SU-DHL-6 (cell line): Measurements from ENCODE around the gene NBPF3.
"Not testable (repeated sequence)": the region's sequence is repeated elsewhere in the genome, so short reads cannot be mapped to it uniquely, and the experiment has no call there.

ENCODE experiments used
- H2AFZ ChIP-seq: fragments of 200-600 bp; sonication (generic); 2 replicates; pipeline ENCODE4 v1.6.1; 2014; ENCODE audit warnings: low read depth, mild to moderate bottlenecking, moderate library complexity, mixed read lengths, antibody characterized with exemption, low read length; ENCODE audit not compliant: severe bottlenecking
- H3F3A ChIP-seq: fragments of 200-600 bp; shearing (Covaris generic); 2 replicates; pipeline ENCODE4 v1.6.0; 2016; ENCODE audit warnings: antibody characterized with exemption, mild to moderate bottlenecking; ENCODE audit not compliant: insufficient read depth
- H3K27ac ChIP-seq: fragments of 200-600 bp; sonication (generic); 2 replicates; pipeline ENCODE4 v1.5.1; 2016; ENCODE audit warnings: low read depth, mild to moderate bottlenecking, low read length, moderate library complexity, mixed read lengths
- H3K27me3 ChIP-seq: fragments of 200-600 bp; sonication (generic), shearing (Covaris generic); 2 replicates; pipeline ENCODE4 v1.6.0; 2014; ENCODE audit warnings: mild to moderate bottlenecking, low read length
- H3K36me3 ChIP-seq: fragments of 200-600 bp; sonication (generic); 2 replicates; pipeline ENCODE4 v1.6.1; 2014; ENCODE audit warnings: mild to moderate bottlenecking, low read length, mixed read lengths
- H3K4me2 ChIP-seq: fragments of 300-600, 200-600 bp; shearing (Covaris generic), sonication (generic); 2 replicates; pipeline ENCODE4 v1.6.0; 2014; ENCODE audit warnings: low read length, low read depth, mild to moderate bottlenecking; ENCODE audit not compliant: poor library complexity, severe bottlenecking
- H3K4me3 ChIP-seq: fragments of 200-600 bp; sonication (generic); 2 replicates; pipeline ENCODE4 v1.5.1; 2014; ENCODE audit warnings: antibody characterized with exemption, low read length, mild to moderate bottlenecking, mixed read lengths; ENCODE audit not compliant: insufficient read depth, poor library complexity, severe bottlenecking
- H3K79me2 ChIP-seq: fragments of 200-600 bp; sonication (generic); 2 replicates; pipeline ENCODE4 v1.6.1; 2014; ENCODE audit warnings: mild to moderate bottlenecking, low read length, moderate library complexity; ENCODE audit not compliant: insufficient read depth
- H3K9ac ChIP-seq: fragments of 200-600 bp; sonication (generic); 2 replicates; pipeline ENCODE4 v1.7.0; 2014; ENCODE audit warnings: mild to moderate bottlenecking, low read length
- H3K9me2 ChIP-seq: fragments of 200-600 bp; sonication (generic); replicated peaks from 2 replicates; pipeline ENCODE4 v1.6.1; 2014; ENCODE audit warnings: low read length; ENCODE audit not compliant: insufficient read depth
- H3K9me3 ChIP-seq: fragments of 200-600 bp; sonication (generic); 2 replicates; pipeline ENCODE4 v1.6.1; 2014; ENCODE audit warnings: low read length, mixed read lengths; ENCODE audit not compliant: insufficient read depth
- H4K20me1 ChIP-seq: fragments of 200-600 bp; sonication (generic); 2 replicates; pipeline ENCODE4 v1.6.1; 2014; ENCODE audit warnings: low read depth, mild to moderate bottlenecking, antibody characterized with exemption, low read length, moderate library complexity, mixed read lengths
- EZH2phosphoT487 ChIP-seq: fragments of 200-600 bp; sonication (generic), shearing (Covaris generic); conservative IDR thresholded peaks from 2 replicates; pipeline ENCODE4 v1.6.1; 2018; ENCODE audit warnings: mild to moderate bottlenecking, antibody characterized with exemption, low read length, moderate library complexity, mixed read lengths
- TF ChIP-seq, protein P1 (sequence below): fragments of 200-600 bp; sonication (generic); IDR thresholded peaks from one replicate; pipeline ENCODE4 v1.5.1; 2017; ENCODE audit warnings: antibody characterized with exemption, mild to moderate bottlenecking, low read length, moderate library complexity; ENCODE audit not compliant: insufficient read depth, poor library complexity, severe bottlenecking

Gene NBPF3

DNA sequence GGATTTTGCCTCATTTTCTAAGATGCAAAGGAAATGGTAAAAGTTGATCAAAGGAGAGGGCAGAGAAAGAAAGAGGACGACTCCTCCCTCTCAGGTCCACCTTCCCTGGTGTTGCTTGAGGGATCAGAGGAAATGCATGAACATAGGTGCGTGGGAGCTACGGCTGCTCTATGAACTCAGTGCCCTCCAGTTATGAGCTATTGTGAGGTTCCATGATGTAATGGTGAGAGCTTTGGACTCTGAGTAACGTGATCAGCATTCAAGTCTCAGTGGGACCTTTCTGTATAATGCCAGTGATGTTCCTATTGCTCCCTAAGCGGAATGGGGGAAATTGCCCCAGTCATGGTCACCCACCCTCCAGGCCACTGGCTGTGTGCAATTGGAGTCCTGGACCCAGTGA lies 25.9 kb upstream of the NBPF3 start:
- Histone ChIP-seq H3K36me3 (no peaks in the 10 kb centered on the region), H3K9me3 (no peaks in the 10 kb centered on the region)

DNA sequence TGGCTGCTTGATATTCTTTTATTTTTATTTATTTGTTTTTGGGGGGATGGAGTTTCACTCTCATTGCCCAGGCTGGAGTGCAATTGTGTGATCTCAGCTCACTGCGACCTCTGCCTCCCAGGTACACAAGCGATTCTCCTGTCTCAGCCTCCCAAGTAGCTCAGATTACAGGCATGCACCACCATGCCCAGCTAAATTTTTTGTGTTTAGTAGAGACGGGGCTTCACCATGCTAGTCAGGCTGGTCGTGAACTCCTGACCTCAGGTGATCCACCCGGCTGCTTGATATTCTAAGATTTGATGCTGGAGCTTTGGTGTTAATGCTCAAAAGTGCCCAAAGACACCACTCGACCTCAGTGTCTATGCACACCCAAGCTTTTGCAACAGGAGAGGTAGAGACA lies 19.6 kb upstream of the NBPF3 start:
- H3K79me2 ChIP-seq, H2AFZ ChIP-seq, H3K27ac ChIP-seq, H3K9me3 ChIP-seq, H3F3A ChIP-seq, H3K9me2 ChIP-seq, H3K36me3 ChIP-seq, H4K20me1 ChIP-seq, H3K4me2 ChIP-seq, H3K27me3 ChIP-seq, H3K4me3 ChIP-seq, H3K9ac ChIP-seq: not testable (repeated sequence)

More for the DNA sequence above, 25.9 kb upstream of the NBPF3 start:
- Histone ChIP-seq H3K9ac (no peak overlapping the region), H2AFZ (no peak overlapping the region), H3K27ac (no peak overlapping the region), H3K4me2 (no peak overlapping the region), H3K9me2 (no peaks in the 10 kb centered on the region), H3K79me2 (no peaks in the 10 kb centered on the region), H3K4me3 (no peak overlapping the region), H4K20me1 (no peaks in the 10 kb centered on the region), H3F3A (no peaks in the 10 kb centered on the region), H3K27me3 (no peaks in the 10 kb centered on the region)
- TF ChIP-seq EZH2phosphoT487 = no peak
- TF ChIP-seq, protein P1, sequence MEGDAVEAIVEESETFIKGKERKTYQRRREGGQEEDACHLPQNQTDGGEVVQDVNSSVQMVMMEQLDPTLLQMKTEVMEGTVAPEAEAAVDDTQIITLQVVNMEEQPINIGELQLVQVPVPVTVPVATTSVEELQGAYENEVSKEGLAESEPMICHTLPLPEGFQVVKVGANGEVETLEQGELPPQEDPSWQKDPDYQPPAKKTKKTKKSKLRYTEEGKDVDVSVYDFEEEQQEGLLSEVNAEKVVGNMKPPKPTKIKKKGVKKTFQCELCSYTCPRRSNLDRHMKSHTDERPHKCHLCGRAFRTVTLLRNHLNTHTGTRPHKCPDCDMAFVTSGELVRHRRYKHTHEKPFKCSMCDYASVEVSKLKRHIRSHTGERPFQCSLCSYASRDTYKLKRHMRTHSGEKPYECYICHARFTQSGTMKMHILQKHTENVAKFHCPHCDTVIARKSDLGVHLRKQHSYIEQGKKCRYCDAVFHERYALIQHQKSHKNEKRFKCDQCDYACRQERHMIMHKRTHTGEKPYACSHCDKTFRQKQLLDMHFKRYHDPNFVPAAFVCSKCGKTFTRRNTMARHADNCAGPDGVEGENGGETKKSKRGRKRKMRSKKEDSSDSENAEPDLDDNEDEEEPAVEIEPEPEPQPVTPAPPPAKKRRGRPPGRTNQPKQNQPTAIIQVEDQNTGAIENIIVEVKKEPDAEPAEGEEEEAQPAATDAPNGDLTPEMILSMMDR = no peak

DNA sequence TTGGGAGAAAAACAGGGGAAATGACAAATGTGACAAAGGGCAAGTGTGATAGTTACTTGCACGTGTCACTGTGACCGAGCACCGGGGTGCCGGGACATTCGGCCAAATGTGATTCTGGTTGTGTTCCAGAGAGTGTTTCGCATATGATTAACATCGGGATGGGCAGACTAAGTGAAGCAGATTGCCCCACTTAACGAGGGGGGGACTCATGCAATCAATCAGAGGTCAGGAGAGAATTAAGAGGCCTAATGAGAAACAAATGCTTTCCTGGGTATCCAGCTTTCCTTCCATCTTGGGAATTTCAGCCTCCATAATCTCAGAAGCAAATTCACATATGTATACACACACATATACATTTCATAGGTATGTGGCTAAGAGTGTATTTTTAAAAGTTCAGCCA lies 18.6 kb upstream of the NBPF3 start:
- not testable (repeated sequence) for H3K9ac ChIP-seq, H4K20me1 ChIP-seq, H3K79me2 ChIP-seq, H3K4me3 ChIP-seq, H3K27me3 ChIP-seq, H3K9me3 ChIP-seq, H3K27ac ChIP-seq, H3K4me2 ChIP-seq, H2AFZ ChIP-seq, H3K36me3 ChIP-seq, H3K9me2 ChIP-seq, H3F3A ChIP-seq

DNA sequence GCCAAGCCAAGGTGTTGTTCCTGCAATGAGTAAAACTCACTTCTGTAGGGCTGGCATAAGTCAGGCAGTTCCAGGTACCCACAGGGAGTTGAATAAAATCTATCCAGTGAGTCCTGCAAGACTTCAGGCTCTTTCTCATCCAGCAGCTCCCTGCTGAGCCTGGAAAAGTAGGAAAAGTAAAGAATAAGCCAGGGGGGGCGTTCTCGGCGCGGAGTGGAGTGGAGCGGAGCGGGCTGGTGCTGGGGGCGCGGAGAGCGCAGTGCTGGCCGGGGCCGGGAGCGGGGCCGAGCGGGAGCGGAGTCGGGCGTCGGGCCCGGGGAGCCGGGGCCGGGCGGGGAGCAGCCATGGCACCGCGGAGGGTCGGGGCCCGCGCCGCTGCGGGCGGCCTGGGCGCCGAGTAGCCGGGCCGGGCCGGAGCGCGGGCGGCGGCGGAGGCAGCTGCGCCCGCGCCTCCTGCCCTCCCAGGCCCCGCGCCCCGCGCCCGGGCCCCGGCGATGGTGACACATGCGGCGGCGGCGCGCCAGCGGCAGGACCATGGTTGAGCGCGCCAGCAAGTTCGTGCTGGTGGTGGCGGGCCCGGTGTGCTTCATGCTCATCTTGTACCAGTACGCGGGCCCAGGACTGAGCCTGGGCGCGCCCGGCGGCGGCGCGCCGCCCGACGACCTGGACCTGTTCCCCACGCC lies 12.0 kb upstream of the NBPF3 start:
- H4K20me1 ChIP-seq, H3F3A ChIP-seq, H2AFZ ChIP-seq, H3K9me3 ChIP-seq, H3K27me3 ChIP-seq, H3K4me3 ChIP-seq, H3K9ac ChIP-seq, H3K27ac ChIP-seq, H3K36me3 ChIP-seq, H3K9me2 ChIP-seq, H3K4me2 ChIP-seq, H3K79me2 ChIP-seq: not testable (repeated sequence)

DNA sequence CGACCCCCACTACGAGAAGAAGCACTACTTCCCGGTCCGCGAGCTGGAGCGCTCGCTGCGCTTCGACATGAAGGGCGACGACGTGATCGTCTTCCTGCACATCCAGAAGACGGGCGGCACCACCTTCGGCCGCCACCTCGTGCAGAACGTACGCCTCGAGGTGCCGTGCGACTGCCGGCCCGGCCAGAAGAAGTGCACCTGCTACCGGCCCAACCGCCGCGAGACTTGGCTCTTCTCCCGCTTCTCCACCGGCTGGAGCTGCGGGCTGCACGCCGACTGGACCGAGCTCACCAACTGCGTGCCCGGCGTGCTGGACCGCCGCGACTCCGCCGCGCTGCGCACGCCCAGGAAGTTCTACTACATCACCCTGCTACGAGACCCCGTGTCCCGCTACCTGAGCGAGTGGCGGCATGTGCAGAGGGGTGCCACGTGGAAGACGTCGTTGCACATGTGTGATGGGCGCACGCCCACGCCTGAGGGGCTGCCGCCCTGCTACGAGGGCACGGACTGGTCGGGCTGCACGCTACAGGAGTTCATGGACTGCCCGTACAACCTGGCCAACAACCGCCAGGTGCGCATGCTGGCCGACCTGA lies 11.4 kb upstream of the NBPF3 start:
- not testable (repeated sequence) for H3K79me2 ChIP-seq, H3K9me3 ChIP-seq, H3K27me3 ChIP-seq, H3K27ac ChIP-seq, H3F3A ChIP-seq, H3K36me3 ChIP-seq, H3K4me3 ChIP-seq, H3K9me2 ChIP-seq, H3K4me2 ChIP-seq, H3K9ac ChIP-seq, H4K20me1 ChIP-seq, H2AFZ ChIP-seq

DNA sequence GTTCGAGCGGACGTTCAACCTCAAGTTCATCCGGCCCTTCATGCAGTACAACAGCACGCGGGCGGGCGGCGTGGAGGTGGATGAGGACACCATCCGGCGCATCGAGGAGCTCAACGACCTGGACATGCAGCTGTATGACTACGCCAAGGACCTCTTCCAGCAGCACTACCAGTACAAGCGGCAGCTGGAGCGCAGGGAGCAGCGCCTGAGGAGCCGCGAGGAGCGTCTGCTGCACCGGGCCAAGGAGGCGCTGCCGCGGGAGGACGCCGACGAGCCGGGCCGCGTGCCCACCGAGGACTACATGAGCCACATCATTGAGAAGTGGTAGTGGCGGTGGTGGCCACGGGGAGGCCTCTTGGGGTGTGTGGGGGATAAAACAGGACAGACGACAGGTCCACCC lies 10.7 kb upstream of the NBPF3 start:
- H3K9me3 ChIP-seq, H3K79me2 ChIP-seq, H3K27ac ChIP-seq, H2AFZ ChIP-seq, H3K36me3 ChIP-seq, H3F3A ChIP-seq, H3K9ac ChIP-seq, H3K4me2 ChIP-seq, H3K4me3 ChIP-seq, H3K9me2 ChIP-seq, H3K27me3 ChIP-seq, H4K20me1 ChIP-seq: not testable (repeated sequence)

DNA sequence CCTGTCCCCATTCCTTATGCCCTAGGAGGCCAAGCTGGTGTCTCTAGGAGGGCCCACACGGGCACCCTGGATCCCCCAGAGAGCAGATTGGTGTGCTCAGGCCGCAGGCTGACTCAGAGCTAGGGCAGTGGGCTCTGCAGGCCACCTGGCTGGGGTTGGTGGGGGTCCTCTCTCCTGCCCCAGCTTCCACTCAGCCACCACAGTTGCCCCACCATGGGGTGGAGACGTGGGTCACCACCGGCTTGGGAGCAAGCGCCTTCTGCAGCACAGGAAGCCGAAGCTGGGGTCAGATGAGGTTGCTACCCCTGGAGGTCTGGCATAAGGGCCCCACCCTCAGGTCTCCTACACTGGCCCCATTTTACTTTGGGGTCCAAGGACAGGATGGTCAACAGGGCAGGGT lies 9.1 kb upstream of the NBPF3 start:
- not testable (repeated sequence) for H3K27me3 ChIP-seq, H3K4me3 ChIP-seq

More for the DNA sequence above, 9.1 kb upstream of the NBPF3 start:
- not testable (repeated sequence) for H3K79me2 ChIP-seq, H4K20me1 ChIP-seq, H3K4me2 ChIP-seq, H3K9me3 ChIP-seq, H2AFZ ChIP-seq, H3F3A ChIP-seq, H3K36me3 ChIP-seq, H3K9me2 ChIP-seq, H3K27ac ChIP-seq, H3K9ac ChIP-seq
